Spleen (tissue), 7 donors: ENCODE results near the gene PCYT1A.

Source experiments
- POLR2A ChIP-seq, 3 donors: fragments of 450-650 bp; IDR thresholded peaks; one replicate each; pipeline ENCODE4 v1.5.1; 2017; ENCODE audit warnings: antibody characterized with exemption in 3 of 3, mild to moderate bottlenecking in 1 of 3
- TF ChIP-seq, protein P1 (sequence below), 11 experiments: fragments of 200-600 bp in 7 of 11; fragments of 450-650 bp in 4 of 11; sonication (generic) in 4 of 11; IDR thresholded peaks in 8 of 11; conservative IDR thresholded peaks in 3 of 11; 1 replicate in 7 of 11; 2 replicates in 4 of 11; pipeline versions ENCODE4 v1.4.0 to v1.8.0; 2016 to 2021; ENCODE audit warnings: antibody characterized with exemption in 11 of 11, inconsistent platforms in 4 of 11, mild to moderate bottlenecking in 1 of 11
- donor health status: DM: no; HTN: no; CAD: no; lungs with moderate emphysema.
- donor health status: DM: no; HTN: no; CAD: no.
- donor health status: DM: no; HTN: no; CAD: no.

DNA sequence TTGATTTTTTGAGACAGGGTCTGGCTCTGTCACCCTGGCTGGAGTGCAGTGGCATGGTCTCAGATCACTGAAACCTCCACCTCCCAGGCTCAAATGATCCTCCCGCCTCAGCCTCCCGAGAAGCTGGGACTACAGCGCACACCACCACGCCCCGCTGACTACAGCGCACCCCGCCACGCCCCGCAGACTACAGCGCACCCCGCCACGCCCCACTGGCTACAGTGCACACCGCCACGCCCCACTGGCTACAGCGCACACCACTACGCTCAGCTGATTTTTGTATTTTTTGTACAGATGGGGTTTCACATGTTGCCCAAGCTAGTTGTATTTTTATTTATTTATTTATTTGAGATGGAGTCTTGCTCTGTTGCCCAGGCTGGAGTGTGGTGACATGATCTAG lies 35.6 kb downstream of the PCYT1A start:
- TF ChIP-seq, protein P1, sequence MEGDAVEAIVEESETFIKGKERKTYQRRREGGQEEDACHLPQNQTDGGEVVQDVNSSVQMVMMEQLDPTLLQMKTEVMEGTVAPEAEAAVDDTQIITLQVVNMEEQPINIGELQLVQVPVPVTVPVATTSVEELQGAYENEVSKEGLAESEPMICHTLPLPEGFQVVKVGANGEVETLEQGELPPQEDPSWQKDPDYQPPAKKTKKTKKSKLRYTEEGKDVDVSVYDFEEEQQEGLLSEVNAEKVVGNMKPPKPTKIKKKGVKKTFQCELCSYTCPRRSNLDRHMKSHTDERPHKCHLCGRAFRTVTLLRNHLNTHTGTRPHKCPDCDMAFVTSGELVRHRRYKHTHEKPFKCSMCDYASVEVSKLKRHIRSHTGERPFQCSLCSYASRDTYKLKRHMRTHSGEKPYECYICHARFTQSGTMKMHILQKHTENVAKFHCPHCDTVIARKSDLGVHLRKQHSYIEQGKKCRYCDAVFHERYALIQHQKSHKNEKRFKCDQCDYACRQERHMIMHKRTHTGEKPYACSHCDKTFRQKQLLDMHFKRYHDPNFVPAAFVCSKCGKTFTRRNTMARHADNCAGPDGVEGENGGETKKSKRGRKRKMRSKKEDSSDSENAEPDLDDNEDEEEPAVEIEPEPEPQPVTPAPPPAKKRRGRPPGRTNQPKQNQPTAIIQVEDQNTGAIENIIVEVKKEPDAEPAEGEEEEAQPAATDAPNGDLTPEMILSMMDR (IDR thresholded peaks at IDR 0.05 in 8 of 11, conservative IDR thresholded peaks at IDR 0.05 in 3 of 11) = no peak
- TF ChIP-seq POLR2A (IDR thresholded peaks at IDR 0.05) = no peak
